ENCODE measurements around the gene MED6.

MED6 gene

GRCh38 chr14:70599345-70599744 is 1.1 kb downstream of the MED6 start:
- no peak for DNase-seq (ENCODE audit: extremely low read depth in 1 of 2, low read depth in 1 of 2)

GRCh38 chr14:70597731-70598130 is 2.7 kb downstream of the MED6 start:
- DNase-seq (ENCODE audit: extremely low read depth in 1 of 2, low read depth in 1 of 2) = no peak

DNA sequence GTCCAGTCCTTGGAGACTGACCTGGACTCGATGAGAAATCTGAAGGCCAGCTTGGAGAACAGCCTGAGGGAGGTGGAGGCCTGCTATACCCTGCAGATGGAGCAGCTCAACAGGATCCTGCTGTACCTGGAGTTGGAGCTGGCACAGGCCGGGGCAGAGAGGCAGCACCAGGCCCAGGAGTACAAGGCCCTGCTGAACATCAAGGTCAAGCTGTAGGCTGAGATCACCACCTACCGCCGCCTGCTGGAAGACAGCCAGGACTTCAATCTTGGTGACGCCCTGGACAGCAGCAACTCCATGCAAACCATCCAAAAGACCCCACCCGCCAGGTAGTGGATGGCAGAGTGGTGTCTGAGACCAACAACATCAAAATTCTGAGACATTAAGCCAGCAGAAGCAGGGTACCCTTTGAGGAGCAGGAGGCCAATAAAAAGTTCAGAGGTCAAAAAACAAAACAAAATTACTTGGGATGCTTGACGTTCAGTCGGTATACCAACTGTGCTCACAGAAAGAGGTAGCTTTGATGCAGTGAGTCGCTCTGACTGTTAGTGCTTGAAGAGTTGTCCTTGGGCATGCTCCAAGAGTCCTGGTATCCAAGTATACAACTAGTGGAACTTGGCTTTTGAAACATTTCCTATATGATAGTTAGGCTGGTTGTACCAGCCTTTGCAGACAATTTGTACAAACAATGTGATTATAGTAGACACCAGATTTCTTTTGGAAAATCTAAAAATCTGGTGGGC is 4.8 kb downstream of the MED6 start:
- DNase-seq (ENCODE audit: extremely low read depth in 1 of 2, low read depth in 1 of 2) = no peak

- DNase-seq (ENCODE audit: extremely low read depth in 1 of 2, low read depth in 1 of 2) = no peak
Observed at GRCh38 chr14:70594461-70594860, 6.0 kb downstream of the MED6 start.

DNA sequence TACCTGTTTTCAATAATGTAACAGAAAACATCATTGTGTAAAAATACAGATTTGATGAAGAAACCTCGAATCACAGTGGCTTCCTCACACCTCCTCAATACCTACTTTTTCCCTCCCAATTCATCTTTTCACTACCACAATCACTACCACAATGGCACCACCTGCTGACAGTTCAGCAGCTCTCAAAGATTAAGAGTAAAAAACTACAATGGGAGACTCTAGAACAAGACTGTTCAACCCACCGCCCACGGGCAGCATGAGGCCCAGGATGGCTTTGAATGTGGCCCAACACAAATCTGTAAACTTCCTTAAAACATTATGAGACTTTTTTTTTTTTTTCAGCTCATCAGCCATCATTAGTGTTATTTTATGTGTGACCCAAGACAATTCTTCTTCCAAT is 15.2 kb downstream of the MED6 start:
- no peak for DNase-seq (ENCODE audit: extremely low read depth in 1 of 2, low read depth in 1 of 2)

- DNase-seq (ENCODE audit: extremely low read depth in 1 of 2, low read depth in 1 of 2) = no peak
Observed at GRCh38 chr14:70576891-70577290, 23.6 kb downstream of the MED6 start.

- DNase-seq (ENCODE audit: extremely low read depth in 1 of 2, low read depth in 1 of 2) = no peak
Observed at GRCh38 chr14:70573050-70573449, 27.4 kb downstream of the MED6 start.

GRCh38 chr14:70571139-70571538 is 29.3 kb downstream of the MED6 start:
- no peak for DNase-seq (ENCODE audit: extremely low read depth in 1 of 2, low read depth in 1 of 2)

DNA sequence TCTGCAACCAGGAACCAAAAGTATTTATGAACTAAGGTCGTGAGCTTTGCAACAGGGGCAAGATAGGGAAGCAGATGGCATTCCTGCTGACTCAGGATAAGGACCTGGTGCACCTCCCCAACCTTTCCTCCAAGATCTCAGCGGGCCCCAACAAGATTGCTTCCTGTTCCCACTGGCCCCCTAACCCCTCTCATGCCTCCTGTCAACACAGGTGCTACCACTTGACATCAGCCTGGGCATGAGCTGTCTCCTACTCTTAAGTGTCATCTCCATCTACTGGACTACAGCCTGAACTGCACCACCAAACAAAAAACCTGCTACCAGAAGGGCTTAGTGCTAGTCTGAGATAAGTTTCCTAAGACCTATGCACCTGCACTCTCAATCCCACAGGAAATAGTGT is 32.7 kb downstream of the MED6 start:
- DNase-seq (ENCODE audit: extremely low read depth in 1 of 2, low read depth in 1 of 2) = no peak

- no peak for DNase-seq (ENCODE audit: extremely low read depth in 1 of 2, low read depth in 1 of 2)
Observed at GRCh38 chr14:70563869-70564268, 36.6 kb downstream of the MED6 start.

DNA sequence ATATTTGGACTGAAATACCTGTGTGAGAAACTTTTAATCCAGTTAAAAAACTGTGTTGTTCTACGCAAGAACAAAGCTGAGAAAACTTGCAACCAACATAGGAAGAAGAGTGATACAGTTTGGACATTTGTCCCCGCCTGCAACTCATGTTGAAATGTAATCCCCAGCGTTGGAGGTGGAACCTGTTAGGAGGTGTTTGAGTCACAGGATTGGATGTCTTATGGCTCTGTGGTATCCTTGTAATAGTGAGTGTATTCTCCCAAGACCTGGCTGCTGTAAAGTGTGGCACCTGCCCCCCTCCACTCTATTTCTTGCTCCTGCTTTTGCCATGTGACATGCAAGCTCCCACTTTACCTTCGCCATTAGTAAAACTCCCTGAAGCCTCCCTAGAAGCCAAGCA is 37.0 kb downstream of the MED6 start:
- no peak for DNase-seq (ENCODE audit: extremely low read depth in 1 of 2, low read depth in 1 of 2)

DNA sequence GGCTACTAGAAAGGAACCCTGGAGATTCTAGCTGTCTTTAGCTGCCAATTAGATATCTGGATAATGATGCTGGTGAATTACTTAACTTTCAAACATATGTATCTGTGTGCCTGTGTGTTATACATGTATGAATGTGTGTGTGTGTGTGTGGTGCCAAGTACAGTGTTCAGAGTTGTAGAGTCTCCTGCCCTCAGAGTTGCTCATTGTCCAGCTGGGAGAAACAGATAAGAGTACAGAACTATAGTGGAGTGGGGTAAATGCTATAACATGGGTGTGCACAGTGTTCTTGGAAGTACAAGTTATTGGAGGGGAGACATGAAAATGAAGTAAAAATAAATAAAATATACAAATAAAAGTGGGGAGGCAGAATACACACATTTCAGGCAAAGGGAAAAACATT is 42.1 kb downstream of the MED6 start:
- no peak for DNase-seq (ENCODE audit: extremely low read depth in 1 of 2, low read depth in 1 of 2)

DNA sequence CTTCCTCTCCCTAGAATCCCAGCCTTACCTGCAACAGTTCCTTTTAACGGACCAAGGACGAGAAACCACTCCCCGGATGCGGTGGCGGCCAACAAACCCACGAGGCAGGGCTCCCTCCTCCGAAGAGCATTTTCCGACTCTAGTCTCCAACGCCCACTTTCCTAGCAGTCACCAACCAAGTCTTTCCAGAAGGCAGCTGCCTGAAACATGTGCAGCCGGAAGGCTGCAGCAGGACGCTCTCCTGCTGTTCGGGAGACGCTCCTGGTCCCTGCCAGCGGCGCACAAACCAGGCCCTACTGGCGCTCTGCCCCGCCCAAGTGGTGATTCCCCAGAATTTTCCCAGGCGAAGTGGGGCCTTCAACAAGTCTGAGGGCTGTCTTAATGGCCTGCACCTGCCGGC is 44.6 kb downstream of the MED6 start:
- no peak for DNase-seq (ENCODE audit: extremely low read depth in 1 of 2, low read depth in 1 of 2)

- DNase-seq (ENCODE audit: extremely low read depth in 1 of 2, low read depth in 1 of 2) = no peak
Observed at GRCh38 chr14:70538087-70538486, 62.4 kb downstream of the MED6 start.

DNA sequence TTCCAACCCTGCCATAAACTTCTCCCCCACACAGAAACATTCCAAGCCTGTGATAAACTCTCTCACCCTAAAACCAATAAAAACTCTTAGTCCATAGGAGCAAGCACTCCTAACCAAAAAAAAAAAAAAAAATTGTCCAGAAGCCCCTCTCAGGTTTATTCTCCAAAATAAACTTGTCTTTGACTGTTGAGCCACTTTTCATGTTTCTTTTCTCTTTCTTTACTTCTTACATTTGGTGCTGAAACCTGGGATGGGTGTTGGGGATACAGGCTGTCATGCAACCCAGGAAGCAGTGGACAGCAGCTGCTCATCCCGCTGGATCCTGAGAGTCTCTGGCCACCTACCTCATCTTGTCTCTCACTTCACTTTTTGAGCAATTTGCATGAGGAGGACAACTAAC is 63.6 kb downstream of the MED6 start:
- DNase-seq (ENCODE audit: extremely low read depth in 1 of 2, low read depth in 1 of 2) = no peak

- no peak for DNase-seq (ENCODE audit: extremely low read depth in 1 of 2, low read depth in 1 of 2)
Observed at GRCh38 chr14:70534904-70535303, 65.6 kb downstream of the MED6 start, which contains the start of gene ADAM20. Gene ADAM20, minus strand, starts transcription at chr14:70535004. Its CDS starts 10,247 bp downstream, at chr14:70524757.

Measured in activated CD8-positive, alpha-beta memory T cell treated with anti-CD3 and anti-CD28 coated beads for 1 hour (primary cell).